Vagina (tissue), 2 donors: ENCODE results near the gene TIMP2. TPM values are rescaled to one million over a fixed set of nuclear protein-coding genes. Genes with fewer than 3 reads are reported as not detected.

ENCODE experiments used
- DNase-seq, 2 donors: peaks; one replicate each; pipeline ENCODE4 v3.0.0-alpha.2; 2017; ENCODE audit errors: extremely low spot score in 2 of 2
- H3K27ac ChIP-seq: fragments of 200-600 bp; sonication (generic); one replicate; pipeline ENCODE4 v1.5.1; 2019
- H3K27me3 ChIP-seq: fragments of 200-600 bp; sonication (generic); one replicate; pipeline ENCODE4 v1.5.1; 2019
- H3K36me3 ChIP-seq, 2 donors: fragments of 200-600 bp; sonication (generic); one replicate each; pipeline ENCODE4 v1.5.1; 2017 to 2019
- H3K4me1 ChIP-seq: fragments of 200-600 bp; sonication (generic); one replicate; pipeline ENCODE4 v1.5.1; 2019
- H3K4me3 ChIP-seq, 2 donors: fragments of 200-600 bp; sonication (generic); 1 replicate in 1 of 2; 2 replicates in 1 of 2; pipeline ENCODE4 v1.5.1; 2016 to 2019
- H3K9me3 ChIP-seq: fragments of 200-600 bp; sonication (generic); one replicate; pipeline ENCODE4 v1.5.1; 2019
- CTCF ChIP-seq, 3 experiments: fragments of 450-650 bp in 2 of 3; fragments of 200-600 bp in 1 of 3; sonication (generic) in 1 of 3; IDR thresholded peaks; one replicate each; pipeline ENCODE4 v1.5.1; 2017 to 2019; ENCODE audit warnings: antibody characterized with exemption in 3 of 3, mild to moderate bottlenecking in 2 of 3, moderate library complexity in 2 of 3
- POLR2A ChIP-seq, 2 donors: fragments of 450-650 bp; IDR thresholded peaks; one replicate each; pipeline ENCODE4 v1.6.1; 2017; ENCODE audit warnings: antibody characterized with exemption in 2 of 2, mild to moderate bottlenecking in 2 of 2, moderate library complexity in 2 of 2
- POLR2AphosphoS5 ChIP-seq, 2 donors: sonication (generic); formaldehyde crosslinking; IDR thresholded peaks; one replicate each; pipeline ENCODE4 v1.9.0; 2017; ENCODE audit warnings: antibody characterized with exemption in 2 of 2, mild to moderate bottlenecking in 2 of 2, low read depth in 1 of 2; ENCODE audit not compliant: insufficient read depth in 1 of 2
- intact Hi-C: fragments of 100-400 bp; cut with DNase I; formaldehyde crosslinking; loops from one replicate; pipeline ENCODE4 v1.15.1; 2023
- total RNA-seq: library from RNA; depleted of rRNA; stranded (reverse); fragments of >200 nt; gene quantifications from one replicate; pipeline ENCODE4 v1.2.3, GENCODE V29; 2016

Gene TIMP2
- total RNA-seq, 1 donor from 2014 or later = 181 TPM

DNA sequence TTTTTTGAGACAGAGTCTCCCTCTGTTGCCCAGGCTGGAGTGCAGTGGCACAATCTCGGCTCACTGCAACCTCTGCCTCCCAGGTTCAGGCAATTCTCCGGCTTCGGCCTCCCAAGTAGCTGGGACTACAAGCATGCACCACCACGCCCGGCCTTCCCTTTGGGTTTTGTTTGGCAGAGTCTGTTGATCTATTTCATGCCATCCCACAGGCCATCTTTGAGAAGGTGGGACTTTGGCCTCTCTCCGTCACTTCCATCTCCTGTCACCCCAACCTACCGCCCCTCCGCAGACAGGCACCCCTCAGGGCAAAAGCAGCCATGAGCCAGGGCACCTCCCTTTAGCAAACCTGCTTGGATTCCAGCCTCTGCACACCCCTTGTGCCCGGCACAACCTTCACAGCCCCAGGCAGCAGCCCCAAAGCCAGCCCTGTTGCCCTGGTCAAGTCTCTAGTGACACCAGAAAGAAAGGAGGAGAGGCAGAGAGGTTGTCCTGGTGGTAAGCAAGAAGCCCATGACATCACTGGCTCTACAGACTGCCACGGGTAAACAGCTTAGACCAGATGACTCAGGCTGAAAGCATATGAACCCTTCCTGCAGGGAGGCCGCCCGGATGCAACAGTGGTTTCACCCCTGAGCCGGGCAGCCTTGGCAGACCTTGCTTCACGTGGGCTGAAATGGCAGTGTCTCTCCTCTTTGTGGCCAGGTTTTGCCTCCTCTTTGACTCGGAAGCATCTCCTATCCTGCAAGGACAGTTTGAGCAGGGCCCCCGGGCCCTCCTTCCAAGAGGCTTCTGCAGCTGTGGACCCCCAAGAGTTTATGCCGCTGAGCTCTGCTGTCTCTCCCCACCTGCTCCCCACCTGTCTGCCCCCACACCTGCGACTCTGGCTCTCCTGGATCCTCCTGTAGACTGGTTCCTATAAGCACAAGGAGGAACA lies 8.1 kb upstream of the TIMP2 start:
- H3K27me3 ChIP-seq = no peaks in the 10 kb centered on the region
- no peaks in the 10 kb centered on the region for H3K9me3 ChIP-seq

DNA sequence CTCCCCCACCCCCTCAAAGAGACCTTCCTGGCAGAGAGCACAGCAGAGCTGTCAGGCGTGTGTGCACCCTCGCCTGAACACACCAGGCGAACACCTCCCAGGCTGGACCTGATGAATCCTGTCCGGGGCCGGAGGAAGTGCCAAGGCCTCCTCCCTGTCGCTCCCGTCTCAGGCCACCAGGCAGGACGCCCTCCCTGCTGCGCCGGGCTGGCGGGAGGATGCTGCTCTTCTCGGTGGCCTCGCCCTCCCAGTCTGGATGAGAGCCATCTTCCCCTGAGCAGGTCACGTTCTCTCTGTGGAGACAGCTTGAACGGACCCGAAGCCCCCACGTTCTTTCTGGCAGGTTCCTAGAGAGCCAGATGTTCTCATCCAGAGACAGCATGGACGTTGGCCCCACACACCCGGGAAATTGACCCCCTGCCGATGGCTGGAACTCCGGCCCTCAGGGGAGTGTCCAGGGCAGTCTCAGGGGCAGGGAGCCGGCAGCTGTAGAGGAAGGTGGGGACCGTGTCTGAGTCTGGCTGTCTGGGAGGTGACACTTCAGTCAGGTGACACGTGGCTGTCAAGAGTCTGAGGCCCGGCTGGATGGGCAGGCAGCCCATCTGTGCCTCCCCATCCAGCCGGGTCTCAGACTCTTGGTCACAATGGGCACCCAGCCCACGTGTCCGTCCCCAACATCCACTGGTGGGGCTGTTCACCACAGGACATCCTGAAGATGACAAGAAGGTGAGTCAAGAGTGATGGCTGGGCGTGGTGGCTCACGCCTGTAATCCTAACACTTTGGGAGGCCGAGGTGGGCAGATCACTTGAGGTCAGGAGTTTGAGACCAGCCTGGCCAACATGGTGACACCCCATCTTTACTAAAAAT lies 5.0 kb upstream of the TIMP2 start:
- intact Hi-C loops = loop anchor here (10.0 kb wide), 1 partner anchor 45 kb away; the partner anchor contains the start of gene LGALS3BP
- Histone ChIP-seq H3K4me3 (no peak overlapping the region), H3K9me3 (no peaks in the 10 kb centered on the region), H3K27me3 (no peaks in the 10 kb centered on the region), H3K4me1 (peaks cover 37% of the 10 kb centered on the region), H3K36me3 (no peaks in the 10 kb centered on the region), H3K27ac (no peak overlapping the region)
- TF ChIP-seq POLR2AphosphoS5 (IDR thresholded peaks at IDR 0.05; ENCODE audit: insufficient read depth in 1 of 2, low read depth in 1 of 2) (no peak), CTCF (IDR thresholded peaks at IDR 0.05) (no peak), POLR2A (IDR thresholded peaks at IDR 0.05) (no peak)
- no peak for DNase-seq

More for the DNA sequence above, 8.1 kb upstream of the TIMP2 start:
- TF ChIP-seq POLR2AphosphoS5 (IDR thresholded peaks at IDR 0.05; ENCODE audit: insufficient read depth in 1 of 2, low read depth in 1 of 2) (no peak), CTCF (IDR thresholded peaks at IDR 0.05) (no peak), POLR2A (IDR thresholded peaks at IDR 0.05) (no peak)
- no peak for DNase-seq
- Histone ChIP-seq H3K27ac (peak overlapping the region; percentile 98), H3K36me3 (no peaks in the 10 kb centered on the region), H3K4me3 (peak overlapping the region; percentile 0 to 35), H3K4me1 (peaks cover 44% of the 10 kb centered on the region)
- intact Hi-C loops = no loop called here

GRCh38 chr17:78925662-78926555 lies 722 bp upstream of the TIMP2 start:
- peaks cover 50% of the 10 kb centered on the region for H3K4me1 ChIP-seq
- peak overlapping the region; percentile 66 to 81 for H3K4me3 ChIP-seq
- peak in 1 of 2 donors; percentile 94 for DNase-seq
- H3K36me3 ChIP-seq = no peaks in the 10 kb centered on the region
- intact Hi-C loops = loop anchor here (2.0 to 10.0 kb wide), 2 partner anchors 49 to 61 kb away; partner anchors contain the start of gene LGALS3BP
- no peak for TF ChIP-seq CTCF (IDR thresholded peaks at IDR 0.05)
- TF ChIP-seq POLR2AphosphoS5 (IDR thresholded peaks at IDR 0.05; ENCODE audit: insufficient read depth in 1 of 2, low read depth in 1 of 2) = peak in 1 of 2 donors; percentile 84
- peak in 1 of 2 donors; percentile 70 for TF ChIP-seq POLR2A (IDR thresholded peaks at IDR 0.05)
- H3K9me3 ChIP-seq = no peaks in the 10 kb centered on the region
- peak overlapping the region; percentile 99 for H3K27ac ChIP-seq
- no peaks in the 10 kb centered on the region for H3K27me3 ChIP-seq

DNA sequence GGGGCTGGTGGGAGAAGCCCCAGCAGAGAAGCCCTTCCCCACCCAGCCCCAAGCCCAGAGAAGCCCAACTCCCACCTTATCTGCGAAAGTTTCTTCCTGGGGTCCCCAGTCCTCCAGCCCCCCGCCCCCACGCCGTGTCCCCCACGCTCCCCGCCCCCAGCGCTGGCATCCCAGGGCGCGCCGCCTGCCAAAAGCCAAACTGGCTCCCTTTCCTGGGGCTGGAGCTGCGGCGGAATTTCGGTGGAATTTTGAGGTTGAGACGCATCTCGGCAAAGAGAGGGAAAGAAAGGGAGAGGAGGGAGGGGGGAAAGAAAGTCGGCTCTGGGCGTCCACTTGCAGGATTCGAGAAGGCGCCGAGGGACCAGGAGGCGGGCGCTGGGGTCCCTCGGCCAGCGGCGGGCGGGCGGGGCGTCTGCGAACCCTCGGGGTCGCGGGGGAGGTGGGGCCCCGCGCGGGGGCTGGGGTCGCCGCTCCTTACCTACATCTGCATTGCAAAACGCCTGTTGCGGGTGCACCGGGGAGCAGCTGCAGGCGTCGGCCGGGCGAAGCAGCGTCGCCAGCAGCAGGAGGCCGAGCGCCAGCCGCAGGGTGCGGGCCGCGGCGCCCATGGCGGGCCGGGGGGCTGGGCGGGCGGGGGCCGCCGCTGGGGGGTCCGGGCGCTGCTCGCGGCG lies 571 bp downstream of the TIMP2 start:
- Histone ChIP-seq H3K9me3 (no peaks in the 10 kb centered on the region), H3K27ac (peak overlapping the region; percentile 99), H3K4me3 (peak overlapping the region; percentile 66 to 81), H3K27me3 (no peaks in the 10 kb centered on the region), H3K36me3 (no peaks in the 10 kb centered on the region), H3K4me1 (peaks cover 58% of the 10 kb centered on the region)
- no peak for TF ChIP-seq POLR2A (IDR thresholded peaks at IDR 0.05)
- no peak for TF ChIP-seq POLR2AphosphoS5 (IDR thresholded peaks at IDR 0.05; ENCODE audit: insufficient read depth in 1 of 2, low read depth in 1 of 2)
- no peak for TF ChIP-seq CTCF (IDR thresholded peaks at IDR 0.05)
- no peak for DNase-seq
- intact Hi-C loops = loop anchor here (5.0 to 10.0 kb wide), 2 partner anchors 42 to 50 kb away; partner anchors contain the start of gene LGALS3BP
